ENCODE measurements around the gene VANGL1. TPM values are rescaled to one million over a fixed set of nuclear protein-coding genes. Genes with fewer than 3 reads are reported as not detected.

The VANGL1 gene
- total RNA-seq, 4 donors from 2014 or later, result 6.3 to 11.7 (median 8.1) TPM

GRCh38 chr1:115690972-115691371 lies 49.2 kb downstream of the VANGL1 start:
- peaks cover 18 to 68% (median 41%) of the 10 kb centered on the region in 4 donors for H3K36me3 ChIP-seq
- TF ChIP-seq POLR2A (IDR thresholded peaks at IDR 0.05; ENCODE audit: low read depth), result no peak
- no peak for TF ChIP-seq CTCF (IDR thresholded peaks at IDR 0.05)
- no peak for TF ChIP-seq EP300 (IDR thresholded peaks at IDR 0.05)
- TF ChIP-seq POLR2AphosphoS5 (IDR thresholded peaks at IDR 0.05), result no peak
- intact Hi-C loops (cut with DNase I), result no loop called here
- peaks cover 0 to 7% (median 0%) of the 10 kb centered on the region in 4 donors for H3K4me1 ChIP-seq
- WGBS, result 91% methylated on average over 8 of the region's 8 CpGs
- no peak for DNase-seq (ENCODE audit: extremely low spot score)
- no peak overlapping the region for H3K27ac ChIP-seq (replicated peaks in 1 of 4)
- H3K27me3 ChIP-seq, result no peaks in the 10 kb centered on the region
- H3K9me3 ChIP-seq, result no peaks in the 10 kb centered on the region
- H3K4me3 ChIP-seq, result no peak overlapping the region

- H3K9me3 ChIP-seq, result no peaks in the 10 kb centered on the region
- H3K4me3 ChIP-seq, result no peak overlapping the region
- TF ChIP-seq POLR2A (IDR thresholded peaks at IDR 0.05; ENCODE audit: low read depth) (no peak), CTCF (IDR thresholded peaks at IDR 0.05) (no peak), POLR2AphosphoS5 (IDR thresholded peaks at IDR 0.05) (no peak)
- no peak overlapping the region for H3K27ac ChIP-seq (replicated peaks in 1 of 4)
- DNase-seq (ENCODE audit: extremely low spot score), result no peak
- H3K27me3 ChIP-seq, result no peaks in the 10 kb centered on the region
- intact Hi-C loops (cut with DNase I), result no loop called here
- peaks cover 18 to 58% (median 37%) of the 10 kb centered on the region in 4 donors for H3K36me3 ChIP-seq
- 93% methylated on average over 3 of the region's 4 CpGs for WGBS
- peaks cover 0 to 7% (median 0%) of the 10 kb centered on the region in 4 donors for H3K4me1 ChIP-seq
These were observed 50.5 kb downstream of the VANGL1 start for GRCh38 chr1:115692224-115692623.

GRCh38 chr1:115694805-115695204 lies 53.0 kb downstream of the VANGL1 start:
- intact Hi-C loops (cut with DNase I), result no loop called here
- no peaks in the 10 kb centered on the region for H3K27me3 ChIP-seq
- DNase-seq (ENCODE audit: extremely low spot score), result no peak
- H3K4me1 ChIP-seq, result peaks cover 0 to 7% (median 0%) of the 10 kb centered on the region in 4 donors
- H3K4me3 ChIP-seq, result no peak overlapping the region
- no peak overlapping the region for H3K27ac ChIP-seq (replicated peaks in 1 of 4)
- peaks cover 18 to 41% (median 32%) of the 10 kb centered on the region in 4 donors for H3K36me3 ChIP-seq
- TF ChIP-seq CTCF (IDR thresholded peaks at IDR 0.05), result no peak
- no peak for TF ChIP-seq EP300 (IDR thresholded peaks at IDR 0.05)
- TF ChIP-seq POLR2AphosphoS5 (IDR thresholded peaks at IDR 0.05), result no peak
- TF ChIP-seq POLR2A (IDR thresholded peaks at IDR 0.05; ENCODE audit: low read depth), result no peak
- WGBS, result 92% methylated on average over 3 of the region's 3 CpGs
- no peaks in the 10 kb centered on the region for H3K9me3 ChIP-seq

GRCh38 chr1:115697619-115698018 lies 55.8 kb downstream of the VANGL1 start:
- intact Hi-C loops (cut with DNase I), result no loop called here
- no peaks in the 10 kb centered on the region for H3K9me3 ChIP-seq
- no peak for DNase-seq (ENCODE audit: extremely low spot score)
- H3K36me3 ChIP-seq, result peaks cover 6 to 36% (median 24%) of the 10 kb centered on the region in 4 donors
- H3K27me3 ChIP-seq, result no peaks in the 10 kb centered on the region
- no peak overlapping the region for H3K4me3 ChIP-seq
- 94% methylated on average over 1 of the region's 1 CpG for WGBS
- TF ChIP-seq CTCF (IDR thresholded peaks at IDR 0.05), result no peak
- TF ChIP-seq POLR2AphosphoS5 (IDR thresholded peaks at IDR 0.05), result no peak
- TF ChIP-seq EP300 (IDR thresholded peaks at IDR 0.05), result no peak
- TF ChIP-seq POLR2A (IDR thresholded peaks at IDR 0.05; ENCODE audit: low read depth), result no peak
- H3K4me1 ChIP-seq, result peaks cover 0 to 7% (median 0%) of the 10 kb centered on the region in 4 donors
- H3K27ac ChIP-seq (replicated peaks in 1 of 4), result no peak overlapping the region

DNA sequence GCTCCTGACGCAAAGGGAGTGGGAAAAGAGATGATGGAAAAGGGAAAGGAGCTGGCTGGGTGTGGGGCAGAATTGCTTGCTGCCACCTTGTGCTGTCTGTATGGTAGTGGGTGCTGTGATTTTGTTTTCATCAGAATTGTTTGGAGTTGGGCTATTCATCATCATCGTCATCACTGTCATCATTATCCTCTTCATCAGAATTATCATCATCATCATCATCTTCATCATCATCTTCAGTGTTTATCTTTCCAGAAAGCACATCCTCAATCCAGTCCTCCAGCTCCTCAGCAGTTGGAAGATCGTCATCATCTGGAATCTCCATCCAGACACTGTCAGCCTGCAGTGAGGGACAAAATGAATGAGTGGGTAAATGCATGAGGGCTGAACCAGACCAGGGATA lies 59.3 kb downstream of the VANGL1 start:
- peaks cover 0 to 17% (median 0%) of the 10 kb centered on the region in 4 donors for H3K4me1 ChIP-seq
- no peak overlapping the region for H3K27ac ChIP-seq (replicated peaks in 1 of 4)
- TF ChIP-seq POLR2A (IDR thresholded peaks at IDR 0.05; ENCODE audit: low read depth) (no peak), EP300 (IDR thresholded peaks at IDR 0.05) (no peak), CTCF (IDR thresholded peaks at IDR 0.05) (no peak), POLR2AphosphoS5 (IDR thresholded peaks at IDR 0.05) (no peak)
- H3K36me3 ChIP-seq, result peaks cover 6 to 52% (median 29%) of the 10 kb centered on the region in 4 donors
- intact Hi-C loops (cut with DNase I), result no loop called here
- no peak for DNase-seq (ENCODE audit: extremely low spot score)
- H3K4me3 ChIP-seq, result no peak overlapping the region
- H3K9me3 ChIP-seq, result no peaks in the 10 kb centered on the region
- 71% methylated on average over 3 of the region's 3 CpGs for WGBS
- no peaks in the 10 kb centered on the region for H3K27me3 ChIP-seq

Data from esophagus muscularis mucosa (tissue), 4 donors.